HEK293T (cell line): Measurements from ENCODE around the gene NOS1.

Source experiments
- ARNT ChIP-seq: fragments of 450-650 bp; IDR thresholded peaks from 2 replicates; pipeline ENCODE4 v1.6.1; 2017; ENCODE audit warnings: mild to moderate bottlenecking
- BHLHE40 ChIP-seq: fragments of 450-650 bp; IDR thresholded peaks from 2 replicates; pipeline ENCODE4 v1.6.1; 2016; ENCODE audit warnings: mild to moderate bottlenecking, moderate library complexity, borderline replicate concordance
- ELF4 ChIP-seq: fragments of 450-650 bp; IDR thresholded peaks from 2 replicates; pipeline ENCODE4 v1.6.1; 2017; ENCODE audit warnings: antibody characterized with exemption
- FOXA1 ChIP-seq: fragments of 450-650 bp; IDR thresholded peaks from 2 replicates; pipeline ENCODE4 v1.6.1; 2016; ENCODE audit warnings: mild to moderate bottlenecking
- FOXK2 ChIP-seq: fragments of 450-650 bp; IDR thresholded peaks from 2 replicates; pipeline ENCODE4 v1.6.1; 2016; ENCODE audit warnings: mild to moderate bottlenecking
- FOXM1 ChIP-seq: fragments of 450-650 bp; IDR thresholded peaks from 2 replicates; pipeline ENCODE4 v1.6.1; 2017; ENCODE audit warnings: mild to moderate bottlenecking, borderline replicate concordance
- HDGF ChIP-seq: fragments of 450-650 bp; IDR thresholded peaks from 2 replicates; pipeline ENCODE4 v1.6.1; 2017; ENCODE audit warnings: antibody characterized with exemption, borderline replicate concordance
- L3MBTL2 ChIP-seq: fragments of 450-650 bp; conservative IDR thresholded peaks from 2 replicates; pipeline ENCODE4 v1.6.1; 2016; ENCODE audit warnings: mild to moderate bottlenecking
- LEF1 ChIP-seq: fragments of 450-650 bp; IDR thresholded peaks from 2 replicates; pipeline ENCODE4 v1.6.1; 2017; ENCODE audit warnings: mild to moderate bottlenecking, borderline replicate concordance
- NFRKB ChIP-seq: fragments of 450-650 bp; IDR thresholded peaks from 2 replicates; pipeline ENCODE4 v1.6.1; 2016; ENCODE audit warnings: mild to moderate bottlenecking, moderate library complexity
- SP1 ChIP-seq: fragments of 450-650 bp; IDR thresholded peaks from 2 replicates; pipeline ENCODE4 v1.6.1; 2017
- SUZ12 ChIP-seq: fragments of 450-650 bp; IDR thresholded peaks from 2 replicates; pipeline ENCODE4 v1.6.1; 2016; ENCODE audit warnings: mild to moderate bottlenecking
- TARDBP ChIP-seq: fragments of 450-650 bp; IDR thresholded peaks from 2 replicates; pipeline ENCODE4 v1.6.1; 2016

GRCh38 chr12:117360222-117360550, 1.2 kb downstream of the NOS1 start:
- TF ChIP-seq SP1 (no peak), BHLHE40 (no peak), NFRKB (no peak), HDGF (no peak), ELF4 (no peak), FOXM1 (no peak), FOXA1 (no peak), FOXK2 (no peak), SUZ12 (no peak), L3MBTL2 (no peak), LEF1 (no peak), TARDBP (no peak), ARNT (no peak)
